IMR-90 (cell line): ENCODE results near the gene GEMIN2. TPM values are rescaled to one million over a fixed set of nuclear protein-coding genes. Genes with fewer than 3 reads are reported as not detected.
A peak's percentile ranks its signal among the peaks of the same experiment; 100 is the strongest.

ENCODE experiments used
- ATAC-seq: fragments of 200-7000 bp; cut with Tn5 transposase; 2 replicates; pipeline ENCODE4 v1.9.1; 2020; ENCODE audit warnings: low read depth, mild to moderate bottlenecking, moderate library complexity
- BruUV-seq: library from RNA; stranded (reverse); fragments of 400-500 nt; replicated peaks from 2 replicates; lab custom pipeline; 2021; lab: Mats Ljungman, UMichigan
- CTCF ChIA-PET: fragments of 300-600 bp; formaldehyde crosslinking; extraction: SDS; loops from one replicate; lab custom pipeline; 2021; ENCODE audit warnings: antibody characterized with exemption; lab: Yijun Ruan, JAX
- POLR2A ChIA-PET: fragments of 300-600 bp; sonication (Branson Sonifier 250); formaldehyde crosslinking; loops from one replicate; lab custom pipeline; 2022; ENCODE audit warnings: antibody characterized with exemption; ENCODE audit not compliant: unreplicated experiment; lab: Charles Lee
- DNase-seq: peaks from one replicate; pipeline ENCODE4 v3.0.0; 2013
- H2AFZ ChIP-seq: replicated peaks from 2 replicates; pipeline ENCODE3; 2013; ENCODE audit warnings: low read length, mild to moderate bottlenecking; ENCODE audit not compliant: poor library complexity
- H2AK5ac ChIP-seq: 2 replicates; pipeline ENCODE4 v1.6.1; 2013; ENCODE audit warnings: low read depth, low read length, inconsistent platforms
- H2AK9ac ChIP-seq: replicated peaks from 2 replicates; pipeline ENCODE3; 2013; ENCODE audit warnings: mild to moderate bottlenecking, low read depth, low read length, moderate library complexity; ENCODE audit not compliant: poor library complexity
- H2BK120ac ChIP-seq: 2 replicates; pipeline ENCODE4 v1.6.1; 2013; ENCODE audit warnings: low read depth, low read length, inconsistent platforms
- H2BK15ac ChIP-seq: 3 replicates; pipeline ENCODE4 v1.6.1; 2013; ENCODE audit warnings: low read depth, low read length, inconsistent platforms
- H2BK20ac ChIP-seq: 2 replicates; pipeline ENCODE4 v1.6.1; 2013; ENCODE audit warnings: low read depth, mild to moderate bottlenecking, inconsistent platforms, low read length, moderate library complexity
- H2BK5ac ChIP-seq: 2 replicates; pipeline ENCODE4 v1.6.1; 2013; ENCODE audit warnings: mild to moderate bottlenecking, low read depth, low read length, inconsistent platforms; ENCODE audit not compliant: poor library complexity, severe bottlenecking
- H3K14ac ChIP-seq: replicated peaks from 2 replicates; pipeline ENCODE4 v1.6.1; 2013; ENCODE audit warnings: low read depth, low read length, inconsistent platforms
- H3K18ac ChIP-seq: 2 replicates; pipeline ENCODE4 v1.6.1; 2013; ENCODE audit warnings: low read depth, low read length, control low read depth
- H3K23ac ChIP-seq: 2 replicates; pipeline ENCODE4 v1.6.1; 2013; ENCODE audit warnings: low read depth, low read length, inconsistent platforms
- H3K27ac ChIP-seq: 2 replicates; pipeline ENCODE4 v1.5.1; 2013; ENCODE audit warnings: mild to moderate bottlenecking, control low read depth, low read length; ENCODE audit not compliant: insufficient read depth
- H3K27me3 ChIP-seq: 2 replicates; pipeline ENCODE4 v1.6.1; 2013; ENCODE audit warnings: low read length; ENCODE audit not compliant: control insufficient read depth, insufficient read depth
- H3K36me3 ChIP-seq: 2 replicates; pipeline ENCODE4 v1.6.1; 2013; ENCODE audit warnings: low read length, mixed read lengths; ENCODE audit not compliant: control insufficient read depth, insufficient read depth
- H3K4ac ChIP-seq: 2 replicates; pipeline ENCODE4 v1.6.1; 2013; ENCODE audit warnings: low read depth, low read length, inconsistent platforms
- H3K4me1 ChIP-seq: 2 replicates; pipeline ENCODE4 v1.6.1; 2013; ENCODE audit warnings: low read length, mixed read lengths; ENCODE audit not compliant: control insufficient read depth, insufficient read depth
- H3K4me2 ChIP-seq: 2 replicates; pipeline ENCODE4 v1.6.1; 2013; ENCODE audit warnings: low read depth, mild to moderate bottlenecking, control low read depth, low read length, moderate library complexity
- H3K4me3 ChIP-seq: 2 replicates; pipeline ENCODE4 v1.5.1; 2013; ENCODE audit warnings: low read depth, mild to moderate bottlenecking, control low read depth, low read length, moderate library complexity; ENCODE audit not compliant: insufficient read depth
- H3K56ac ChIP-seq: 2 replicates; pipeline ENCODE4 v1.6.1; 2013; ENCODE audit warnings: low read length, inconsistent platforms; ENCODE audit not compliant: insufficient read depth; ENCODE audit errors: extremely low read depth
- H3K79me1 ChIP-seq, 2 experiments: 2 replicates each; pipeline ENCODE4 v1.6.1; 2013; ENCODE audit warnings: low read length in 2 of 2, inconsistent platforms in 1 of 2, low read depth in 1 of 2
- H3K9ac ChIP-seq: 2 replicates; pipeline ENCODE4 v1.6.1; 2013; ENCODE audit warnings: low read depth, low read length, control low read depth
- H3K9me1 ChIP-seq: 2 replicates; pipeline ENCODE4 v1.6.1; 2013; ENCODE audit warnings: low read length, inconsistent platforms; ENCODE audit not compliant: insufficient read depth
- H3K9me3 ChIP-seq: 2 replicates; pipeline ENCODE4 v1.6.1; 2013; ENCODE audit warnings: low read length; ENCODE audit not compliant: control insufficient read depth, insufficient read depth
- H4K20me1 ChIP-seq: 2 replicates; pipeline ENCODE4 v1.6.1; 2013; ENCODE audit warnings: low read length, inconsistent platforms; ENCODE audit not compliant: insufficient read depth
- H4K5ac ChIP-seq: 2 replicates; pipeline ENCODE4 v1.6.1; 2013; ENCODE audit warnings: mild to moderate bottlenecking, low read depth, low read length, control low read depth
- H4K8ac ChIP-seq, 2 experiments: 2 replicates each; pipeline ENCODE4 v1.6.1; 2013; ENCODE audit warnings: low read depth in 2 of 2, low read length in 2 of 2, control low read depth in 1 of 2, inconsistent platforms in 1 of 2
- H4K91ac ChIP-seq: 2 replicates; pipeline ENCODE4 v1.6.1; 2013; ENCODE audit warnings: low read depth, low read length, inconsistent platforms; ENCODE audit not compliant: insufficient read depth
- CTCF ChIP-seq: conservative IDR thresholded peaks from 2 replicates; pipeline ENCODE4 v1.5.1; 2012; ENCODE audit warnings: mild to moderate bottlenecking, low read depth, low read length, improper control_type of control experiment
- SMC3 ChIP-seq: fragments of 150-350 bp; IDR thresholded peaks from 2 replicates; pipeline ENCODE4 v1.6.1; 2016; ENCODE audit warnings: low read depth, mild to moderate bottlenecking, antibody characterized with exemption, low read length, moderate library complexity
- WGBS, 2 experiments: methylation state at CpG; one replicate each; pipeline versions ENCODE4 v1.1.5 to v1.1.7; 2013; ENCODE audit warnings: missing lambda C conversion rate in 2 of 2; ENCODE audit not compliant: insufficient read length in 1 of 2; ENCODE audit errors: extremely low coverage in 2 of 2; 5-methylcytosine and 5-hydroxymethylcytosine counted together
- dilution Hi-C: fragments of 300-500 bp; cut with HindIII; formaldehyde crosslinking; loops from one replicate; pipeline ENCODE4 v1.14.3; 2018; ENCODE audit warnings: low sequenced_read_pairs; ENCODE audit not compliant: unreplicated experiment
- in situ Hi-C: fragments of 300-500 bp; cut with MboI; formaldehyde crosslinking; loops from 3 replicates; pipeline ENCODE4 v1.14.3; 2019; ENCODE audit warnings: low sequenced_read_pairs, inconsistent platforms, mixed read lengths
- intact Hi-C: fragments of 100-400 bp; cut with micrococcal nuclease; formaldehyde crosslinking; loops from 2 replicates; pipeline ENCODE4 v1.10.0; 2022
- polyA plus RNA-seq, 3 experiments: library from polyadenylated mRNA; depleted of rRNA; stranded (reverse); fragments of >200 nt; gene quantifications; 2 replicates each; pipeline ENCODE4 v1.2.3, GENCODE V29; 2012; ENCODE audit warnings: low replicate concordance in 1 of 3
- total RNA-seq: library from RNA; depleted of rRNA; stranded (reverse); fragments of >200 nt; gene quantifications from 2 replicates; pipeline ENCODE4 v1.2.3, GENCODE V29; 2012

Gene GEMIN2
- total and polyA plus RNA-seq, 2 of the 4 experiments (the other 2 are of a cell fraction), result 10.6 to 11.2 TPM

GRCh38 chr14:39145266-39145966 is 31.3 kb downstream of the GEMIN2 start:
- Histone ChIP-seq H4K8ac (0 out of 4 replicates have a peak overlapping the region, but pooled peaks of 1 of the 2 experiments have one; percentile 16), H3K9me1 (no peaks in the 10 kb centered on the region), H3K36me3 (peaks cover 12% of the 10 kb centered on the region), H3K23ac (no peak overlapping the region), H2BK5ac (no peak overlapping the region), H2AFZ (no peak overlapping the region), H3K9ac (no peak overlapping the region), H3K27ac (no peak overlapping the region), H3K27me3 (no peaks in the 10 kb centered on the region), H3K14ac (no peak overlapping the region), H2BK20ac (no peak overlapping the region), H2AK5ac (no peak overlapping the region), H2AK9ac (no peak overlapping the region), H3K9me3 (no peaks in the 10 kb centered on the region; the same call in 1 of the 2 replicates), H2BK120ac (no peak overlapping the region), H3K56ac (no peak overlapping the region), H3K4me3 (no peak overlapping the region), H2BK15ac (no peak overlapping the region), H4K91ac (no peak overlapping the region), H4K20me1 (no peaks in the 10 kb centered on the region), H4K5ac (no peak overlapping the region), H3K4ac (no peak overlapping the region), H3K4me2 (no peak overlapping the region), H3K4me1 (no peaks in the 10 kb centered on the region), H3K18ac (no peak overlapping the region), H3K79me1 (no peaks in the 10 kb centered on the region)
- intact Hi-C loops (no loop called here), in situ Hi-C loops (no loop called here), dilution Hi-C loops (no loop called here)
- no TSS peak for BruUV-seq
- DNase-seq (no peak), ATAC-seq (no peak)
- POLR2A ChIA-PET, result no interaction called here
- WGBS, 2 experiments, result no CpG with 5 or more reads among the region's 7 CpGs
- TF ChIP-seq CTCF (no peak), SMC3 (no peak)
- CTCF ChIA-PET, result no interaction called here
